Vagina (tissue), 2 donors: ENCODE results near the gene NR3C2. TPM values are rescaled to one million over a fixed set of nuclear protein-coding genes. Genes with fewer than 3 reads are reported as not detected.

Experiments
- DNase-seq, 2 donors: peaks; one replicate each; pipeline ENCODE4 v3.0.0-alpha.2; 2017; ENCODE audit errors: extremely low spot score in 2 of 2
- H3K27ac ChIP-seq: fragments of 200-600 bp; sonication (generic); one replicate; pipeline ENCODE4 v1.5.1; 2019
- H3K27me3 ChIP-seq: fragments of 200-600 bp; sonication (generic); one replicate; pipeline ENCODE4 v1.5.1; 2019
- H3K36me3 ChIP-seq, 2 donors: fragments of 200-600 bp; sonication (generic); one replicate each; pipeline ENCODE4 v1.5.1; 2017 to 2019
- H3K4me1 ChIP-seq: fragments of 200-600 bp; sonication (generic); one replicate; pipeline ENCODE4 v1.5.1; 2019
- H3K4me3 ChIP-seq, 2 donors: fragments of 200-600 bp; sonication (generic); 1 replicate in 1 of 2; 2 replicates in 1 of 2; pipeline ENCODE4 v1.5.1; 2016 to 2019
- H3K9me3 ChIP-seq: fragments of 200-600 bp; sonication (generic); one replicate; pipeline ENCODE4 v1.5.1; 2019
- POLR2A ChIP-seq, 2 donors: fragments of 450-650 bp; IDR thresholded peaks; one replicate each; pipeline ENCODE4 v1.6.1; 2017; ENCODE audit warnings: antibody characterized with exemption in 2 of 2, mild to moderate bottlenecking in 2 of 2, moderate library complexity in 2 of 2
- POLR2AphosphoS5 ChIP-seq, 2 donors: sonication (generic); formaldehyde crosslinking; IDR thresholded peaks; one replicate each; pipeline ENCODE4 v1.9.0; 2017; ENCODE audit warnings: antibody characterized with exemption in 2 of 2, mild to moderate bottlenecking in 2 of 2, low read depth in 1 of 2; ENCODE audit not compliant: insufficient read depth in 1 of 2
- intact Hi-C: fragments of 100-400 bp; cut with DNase I; formaldehyde crosslinking; loops from one replicate; pipeline ENCODE4 v1.15.1; 2023
- total RNA-seq: library from RNA; depleted of rRNA; stranded (reverse); fragments of >200 nt; gene quantifications from one replicate; pipeline ENCODE4 v1.2.3, GENCODE V29; 2016
- TF ChIP-seq, protein P1 (sequence below), 3 experiments: fragments of 450-650 bp in 2 of 3; fragments of 200-600 bp in 1 of 3; sonication (generic) in 1 of 3; IDR thresholded peaks; one replicate each; pipeline ENCODE4 v1.5.1; 2017 to 2019; ENCODE audit warnings: antibody characterized with exemption in 3 of 3, mild to moderate bottlenecking in 2 of 3, moderate library complexity in 2 of 3

The NR3C2 gene
- total RNA-seq, 1 donor from 2014 or later, result 9.6 TPM

- intact Hi-C loops, result no loop called here
- peaks cover 13% of the 10 kb centered on the region for H3K4me1 ChIP-seq
- no peak for DNase-seq
Observed at GRCh38 chr4:148312956-148313490, 129.2 kb downstream of the NR3C2 start.

DNA sequence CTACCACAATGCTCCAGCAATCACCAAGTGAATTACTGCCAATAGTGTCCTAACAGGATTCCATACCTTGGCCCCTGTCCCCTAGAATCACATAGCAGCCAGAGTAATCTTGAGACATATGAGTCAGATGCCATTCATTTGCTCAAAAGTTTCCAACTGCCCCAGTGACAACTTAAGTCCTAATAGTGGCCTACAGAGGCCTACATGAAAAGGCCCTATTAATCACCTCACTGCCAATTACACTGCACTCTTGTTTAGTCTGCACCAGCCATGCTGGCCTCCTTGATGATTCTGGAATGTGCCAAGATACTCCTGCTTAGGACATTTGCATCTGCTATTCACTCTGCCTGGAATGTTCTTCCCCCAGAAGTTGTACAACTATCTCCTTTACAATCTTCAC lies 130.7 kb downstream of the NR3C2 start:
- H3K27ac ChIP-seq, result no peak overlapping the region
- no peak for TF ChIP-seq POLR2A (IDR thresholded peaks at IDR 0.05)
- TF ChIP-seq, protein P1, sequence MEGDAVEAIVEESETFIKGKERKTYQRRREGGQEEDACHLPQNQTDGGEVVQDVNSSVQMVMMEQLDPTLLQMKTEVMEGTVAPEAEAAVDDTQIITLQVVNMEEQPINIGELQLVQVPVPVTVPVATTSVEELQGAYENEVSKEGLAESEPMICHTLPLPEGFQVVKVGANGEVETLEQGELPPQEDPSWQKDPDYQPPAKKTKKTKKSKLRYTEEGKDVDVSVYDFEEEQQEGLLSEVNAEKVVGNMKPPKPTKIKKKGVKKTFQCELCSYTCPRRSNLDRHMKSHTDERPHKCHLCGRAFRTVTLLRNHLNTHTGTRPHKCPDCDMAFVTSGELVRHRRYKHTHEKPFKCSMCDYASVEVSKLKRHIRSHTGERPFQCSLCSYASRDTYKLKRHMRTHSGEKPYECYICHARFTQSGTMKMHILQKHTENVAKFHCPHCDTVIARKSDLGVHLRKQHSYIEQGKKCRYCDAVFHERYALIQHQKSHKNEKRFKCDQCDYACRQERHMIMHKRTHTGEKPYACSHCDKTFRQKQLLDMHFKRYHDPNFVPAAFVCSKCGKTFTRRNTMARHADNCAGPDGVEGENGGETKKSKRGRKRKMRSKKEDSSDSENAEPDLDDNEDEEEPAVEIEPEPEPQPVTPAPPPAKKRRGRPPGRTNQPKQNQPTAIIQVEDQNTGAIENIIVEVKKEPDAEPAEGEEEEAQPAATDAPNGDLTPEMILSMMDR (IDR thresholded peaks at IDR 0.05), result no peak
- TF ChIP-seq POLR2AphosphoS5 (IDR thresholded peaks at IDR 0.05; ENCODE audit: insufficient read depth in 1 of 2, low read depth in 1 of 2), result no peak
- intact Hi-C loops, result no loop called here

More at GRCh38 chr4:148312956-148313490, 129.2 kb downstream of the NR3C2 start:
- Histone ChIP-seq H3K9me3 (no peaks in the 10 kb centered on the region), H3K27me3 (no peaks in the 10 kb centered on the region), H3K4me3 (no peak overlapping the region), H3K27ac (no peak overlapping the region), H3K36me3 (no peaks in the 10 kb centered on the region)
- TF ChIP-seq, protein P1 (IDR thresholded peaks at IDR 0.05), result no peak
- TF ChIP-seq POLR2AphosphoS5 (IDR thresholded peaks at IDR 0.05; ENCODE audit: insufficient read depth in 1 of 2, low read depth in 1 of 2), result no peak
- no peak for TF ChIP-seq POLR2A (IDR thresholded peaks at IDR 0.05)

GRCh38 chr4:148310756-148311155 lies 131.5 kb downstream of the NR3C2 start:
- H3K27ac ChIP-seq, result no peak overlapping the region

More for the DNA sequence above, 130.7 kb downstream of the NR3C2 start:
- peaks cover 13% of the 10 kb centered on the region for H3K4me1 ChIP-seq
- H3K4me3 ChIP-seq, result no peak overlapping the region
- no peak for DNase-seq
- H3K27me3 ChIP-seq, result no peaks in the 10 kb centered on the region
- H3K36me3 ChIP-seq, result no peaks in the 10 kb centered on the region
- H3K9me3 ChIP-seq, result no peaks in the 10 kb centered on the region

GRCh38 chr4:148305751-148306150 lies 136.5 kb downstream of the NR3C2 start:
- no peak for DNase-seq
- intact Hi-C loops, result no loop called here
- Histone ChIP-seq H3K4me1 (no peaks in the 10 kb centered on the region), H3K27ac (no peak overlapping the region), H3K36me3 (no peaks in the 10 kb centered on the region), H3K9me3 (no peaks in the 10 kb centered on the region), H3K4me3 (no peak overlapping the region), H3K27me3 (no peaks in the 10 kb centered on the region)
- TF ChIP-seq POLR2AphosphoS5 (IDR thresholded peaks at IDR 0.05; ENCODE audit: insufficient read depth in 1 of 2, low read depth in 1 of 2) (no peak), POLR2A (IDR thresholded peaks at IDR 0.05) (no peak)
- TF ChIP-seq, protein P1 (IDR thresholded peaks at IDR 0.05), result no peak

More at GRCh38 chr4:148310756-148311155, 131.5 kb downstream of the NR3C2 start:
- Histone ChIP-seq H3K4me1 (peaks cover 13% of the 10 kb centered on the region), H3K27me3 (no peaks in the 10 kb centered on the region), H3K9me3 (no peaks in the 10 kb centered on the region), H3K36me3 (no peaks in the 10 kb centered on the region), H3K4me3 (no peak overlapping the region)
- DNase-seq, result no peak
- no peak for TF ChIP-seq POLR2AphosphoS5 (IDR thresholded peaks at IDR 0.05; ENCODE audit: insufficient read depth in 1 of 2, low read depth in 1 of 2)
- TF ChIP-seq, protein P1 (IDR thresholded peaks at IDR 0.05), result no peak
- TF ChIP-seq POLR2A (IDR thresholded peaks at IDR 0.05), result no peak
- intact Hi-C loops, result no loop called here

DNA sequence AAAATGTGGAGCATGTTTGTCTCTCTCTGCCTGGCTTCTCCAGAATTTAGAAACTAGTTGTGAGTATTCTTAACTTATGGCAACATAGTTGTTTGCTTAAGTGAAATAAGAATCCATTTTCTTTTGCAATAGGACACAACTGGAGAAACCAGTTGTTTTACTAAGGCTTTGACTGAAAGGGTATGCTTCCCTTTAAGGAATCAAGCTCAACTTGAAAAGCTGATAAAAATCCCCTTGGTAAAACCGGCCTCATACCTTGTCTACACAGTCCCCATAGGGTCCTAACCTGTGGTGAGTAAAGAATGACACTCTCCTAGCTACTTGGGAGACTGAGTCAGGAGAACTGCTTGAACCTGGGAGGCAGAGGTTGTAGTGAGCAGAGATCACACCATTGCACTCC lies 139.8 kb downstream of the NR3C2 start:
- H3K27me3 ChIP-seq, result no peaks in the 10 kb centered on the region
- no peak for DNase-seq
- TF ChIP-seq POLR2AphosphoS5 (IDR thresholded peaks at IDR 0.05; ENCODE audit: insufficient read depth in 1 of 2, low read depth in 1 of 2), result no peak
- TF ChIP-seq POLR2A (IDR thresholded peaks at IDR 0.05), result no peak

More for the DNA sequence above, 139.8 kb downstream of the NR3C2 start:
- no peak overlapping the region for H3K4me3 ChIP-seq
- H3K4me1 ChIP-seq, result no peaks in the 10 kb centered on the region
- no peak overlapping the region for H3K27ac ChIP-seq
- no peaks in the 10 kb centered on the region for H3K36me3 ChIP-seq
- intact Hi-C loops, result no loop called here
- H3K9me3 ChIP-seq, result no peaks in the 10 kb centered on the region
